Activated CD4-positive, alpha-beta memory T cell treated with anti-CD3 and anti-CD28 coated beads, Interleukin-2, amount 10 ng/mL, durations not matched to agents 7 days and 5 days (primary cell): Measurements from ENCODE around the gene MAL. TPM values are rescaled to one million over a fixed set of nuclear protein-coding genes. Genes with fewer than 3 reads are reported as not detected.

ENCODE experiments used
- CTCF ChIA-PET: fragments of 350-600 bp; sonication (Branson Sonifier 250); formaldehyde crosslinking; loops from one replicate; lab custom pipeline; 2021; ENCODE audit warnings: antibody characterized with exemption, inconsistent platforms; lab: Charles Lee
- POLR2A ChIA-PET: fragments of 350-600 bp; sonication (Branson Sonifier 250); formaldehyde crosslinking; loops from one replicate; lab custom pipeline; 2021; ENCODE audit warnings: antibody characterized with exemption; lab: Charles Lee
- DNase-seq: peaks from one replicate; pipeline ENCODE4 v3.0.0-alpha.2; 2020
- H3K27ac Mint-ChIP-seq: one replicate; pipeline ENCODE4 v1.8.0; 2021; ENCODE audit warnings: mild to moderate bottlenecking, mixed read lengths
- H3K27me3 Mint-ChIP-seq: one replicate; pipeline ENCODE4 v1.8.0; 2021; ENCODE audit warnings: mixed read lengths
- H3K36me3 Mint-ChIP-seq: one replicate; pipeline ENCODE4 v1.8.0; 2021; ENCODE audit warnings: low read depth, mixed read lengths
- H3K4me1 Mint-ChIP-seq: one replicate; pipeline ENCODE4 v1.8.0; 2021; ENCODE audit warnings: mixed read lengths
- H3K4me3 Mint-ChIP-seq: one replicate; pipeline ENCODE4 v1.8.0; 2021; ENCODE audit warnings: mild to moderate bottlenecking, mixed read lengths
- H3K9me3 Mint-ChIP-seq: one replicate; pipeline ENCODE4 v1.8.0; 2021; ENCODE audit warnings: mixed read lengths
- total RNA-seq, 2 experiments: library from RNA; stranded (reverse); gene quantifications; one replicate each; pipeline ENCODE4 v1.2.3, GENCODE V29; 2021

Gene MAL
- total RNA-seq, 2 experiments from 2014 or later = 202 to 210 TPM

- peaks cover 11% of the 10 kb centered on the region for H3K4me1 Mint-ChIP-seq
- peaks cover 1% of the 10 kb centered on the region for H3K27me3 Mint-ChIP-seq
- no peak for DNase-seq
- H3K9me3 Mint-ChIP-seq = no peaks in the 10 kb centered on the region
- CTCF ChIA-PET = interaction anchor here (0.7 to 3.0 kb wide), 4 partner anchors 10 to 103 kb away, joined by 3 to 10 read pairs (median 4); no protein-coding TSS in a partner anchor
- H3K36me3 Mint-ChIP-seq = no peaks in the 10 kb centered on the region
- H3K4me3 Mint-ChIP-seq = no peak overlapping the region
- POLR2A ChIA-PET = interaction anchor here (0.6 to 2.4 kb wide), 2 partner anchors 9 to 50 kb away, joined by 3 to 8 read pairs; no protein-coding TSS in a partner anchor
- no peak overlapping the region for H3K27ac Mint-ChIP-seq
Observed at GRCh38 chr2:95012881-95013550, 12.5 kb upstream of the MAL start.

GRCh38 chr2:95013726-95014125 is 11.8 kb upstream of the MAL start:
- ChIA-PET POLR2A (interaction anchor here (2.4 kb wide), 1 partner anchor 9 kb away, joined by 8 read pairs; no protein-coding TSS in a partner anchor), CTCF (interaction anchor here (1.3 to 3.0 kb wide), 3 partner anchors 9 to 102 kb away, joined by 3 to 10 read pairs (median 3); no protein-coding TSS in a partner anchor)
- DNase-seq = no peak
- Mint-ChIP-seq H3K4me1 (peaks cover 13% of the 10 kb centered on the region), H3K27me3 (no peaks in the 10 kb centered on the region), H3K36me3 (no peaks in the 10 kb centered on the region), H3K4me3 (no peak overlapping the region), H3K27ac (no peak overlapping the region), H3K9me3 (no peaks in the 10 kb centered on the region)

- Mint-ChIP-seq H3K27me3 (no peaks in the 10 kb centered on the region), H3K27ac (no peak overlapping the region), H3K36me3 (no peaks in the 10 kb centered on the region), H3K4me3 (no peak overlapping the region), H3K4me1 (peaks cover 17% of the 10 kb centered on the region), H3K9me3 (no peaks in the 10 kb centered on the region)
- ChIA-PET POLR2A (interaction anchor here (1.7 to 2.4 kb wide), 3 partner anchors 8 to 108 kb away, joined by 4 to 8 read pairs (median 6); partner anchors contain the start of genes MAL and MRPS5), CTCF (interaction anchor here (1.1 to 3.0 kb wide), 6 partner anchors 8 to 152 kb away, joined by 3 to 10 read pairs (median 3); no protein-coding TSS in a partner anchor)
- DNase-seq = no peak
Observed at GRCh38 chr2:95014126-95014708, 11.3 kb upstream of the MAL start.

- ChIA-PET CTCF (interaction anchor here (0.6 to 1.4 kb wide), 6 partner anchors 11 to 374 kb away, joined by 3 to 4 read pairs (median 3); partner anchors contain the start of gene MAL), POLR2A (interaction anchor here (1.0 to 1.9 kb wide), 3 partner anchors 9 to 106 kb away, joined by 3 to 6 read pairs (median 4); partner anchors contain the start of genes MAL and MRPS5)
- Mint-ChIP-seq H3K36me3 (no peaks in the 10 kb centered on the region), H3K27ac (no peak overlapping the region), H3K4me1 (peaks cover 22% of the 10 kb centered on the region), H3K9me3 (no peaks in the 10 kb centered on the region), H3K27me3 (no peaks in the 10 kb centered on the region), H3K4me3 (no peak overlapping the region)
- DNase-seq = no peak
Observed at GRCh38 chr2:95015261-95015912, 10.1 kb upstream of the MAL start.

- no peak for DNase-seq
- H3K4me1 Mint-ChIP-seq = peaks cover 22% of the 10 kb centered on the region
- H3K36me3 Mint-ChIP-seq = no peaks in the 10 kb centered on the region
- no peaks in the 10 kb centered on the region for H3K9me3 Mint-ChIP-seq
- CTCF ChIA-PET = no interaction called here
- H3K27ac Mint-ChIP-seq = no peak overlapping the region
- no peaks in the 10 kb centered on the region for H3K27me3 Mint-ChIP-seq
- POLR2A ChIA-PET = no interaction called here
- H3K4me3 Mint-ChIP-seq = no peak overlapping the region
Observed at GRCh38 chr2:95016616-95017015, 8.9 kb upstream of the MAL start.

GRCh38 chr2:95017071-95017501 is 8.4 kb upstream of the MAL start:
- peaks cover 24% of the 10 kb centered on the region for H3K4me1 Mint-ChIP-seq
- no peak overlapping the region for H3K27ac Mint-ChIP-seq
- no peaks in the 10 kb centered on the region for H3K27me3 Mint-ChIP-seq
- no peaks in the 10 kb centered on the region for H3K9me3 Mint-ChIP-seq
- H3K36me3 Mint-ChIP-seq = no peaks in the 10 kb centered on the region
- CTCF ChIA-PET = no interaction called here
- POLR2A ChIA-PET = no interaction called here
- no peak for DNase-seq
- no peak overlapping the region for H3K4me3 Mint-ChIP-seq

- Mint-ChIP-seq H3K36me3 (no peaks in the 10 kb centered on the region), H3K27me3 (no peaks in the 10 kb centered on the region), H3K4me1 (peaks cover 31% of the 10 kb centered on the region), H3K27ac (no peak overlapping the region), H3K9me3 (no peaks in the 10 kb centered on the region), H3K4me3 (no peak overlapping the region)
- DNase-seq = no peak
- ChIA-PET CTCF (no interaction called here), POLR2A (interaction anchor here (1.6 kb wide), 1 partner anchor 104 kb away, joined by 5 read pairs; the partner anchor contains the start of gene MRPS5)
Observed at GRCh38 chr2:95017836-95018235, 7.7 kb upstream of the MAL start.

GRCh38 chr2:95018301-95018700 is 7.2 kb upstream of the MAL start:
- Mint-ChIP-seq H3K4me1 (peaks cover 33% of the 10 kb centered on the region), H3K9me3 (no peaks in the 10 kb centered on the region), H3K4me3 (no peak overlapping the region), H3K27me3 (no peaks in the 10 kb centered on the region), H3K27ac (no peak overlapping the region), H3K36me3 (peaks cover 2% of the 10 kb centered on the region)
- CTCF ChIA-PET = interaction anchor here (0.9 to 8.2 kb wide), 4 partner anchors 32 to 172 kb away, joined by 3 to 226 read pairs (median 5); partner anchors contain the start of gene MRPS5
- POLR2A ChIA-PET = interaction anchor here (1.2 to 1.6 kb wide), 2 partner anchors 60 to 103 kb away, joined by 5 to 7 read pairs; partner anchors contain the start of gene MRPS5
- DNase-seq = no peak

- H3K27ac Mint-ChIP-seq = no peak overlapping the region
Observed at GRCh38 chr2:95018861-95019550, 6.5 kb upstream of the MAL start.

GRCh38 chr2:95019572-95019971 is 5.9 kb upstream of the MAL start:
- POLR2A ChIA-PET = interaction anchor here (1.2 to 1.6 kb wide), 2 partner anchors 59 to 102 kb away, joined by 5 to 7 read pairs; partner anchors contain the start of gene MRPS5
- no peak for DNase-seq
- Mint-ChIP-seq H3K27me3 (no peaks in the 10 kb centered on the region), H3K36me3 (peaks cover 5% of the 10 kb centered on the region), H3K9me3 (no peaks in the 10 kb centered on the region), H3K4me3 (no peak overlapping the region), H3K4me1 (peaks cover 43% of the 10 kb centered on the region), H3K27ac (no peak overlapping the region)
- CTCF ChIA-PET = interaction anchor here (0.7 to 8.2 kb wide), 6 partner anchors 33 to 171 kb away, joined by 3 to 226 read pairs (median 5); partner anchors contain the start of gene MRPS5

More at GRCh38 chr2:95018861-95019550, 6.5 kb upstream of the MAL start:
- ChIA-PET CTCF (interaction anchor here (0.7 to 8.2 kb wide), 6 partner anchors 33 to 172 kb away, joined by 3 to 226 read pairs (median 5); partner anchors contain the start of gene MRPS5), POLR2A (interaction anchor here (1.2 to 1.6 kb wide), 2 partner anchors 59 to 103 kb away, joined by 5 to 7 read pairs; partner anchors contain the start of gene MRPS5)
- H3K27me3 Mint-ChIP-seq = no peaks in the 10 kb centered on the region
- peaks cover 38% of the 10 kb centered on the region for H3K4me1 Mint-ChIP-seq
- no peak for DNase-seq
- H3K36me3 Mint-ChIP-seq = peaks cover 5% of the 10 kb centered on the region
- no peaks in the 10 kb centered on the region for H3K9me3 Mint-ChIP-seq
- H3K4me3 Mint-ChIP-seq = no peak overlapping the region

GRCh38 chr2:95020275-95021022 is 5.1 kb upstream of the MAL start:
- ChIA-PET CTCF (interaction anchor here (4.9 to 10.2 kb wide), 3 partner anchors 43 to 98 kb away, joined by 40 to 397 read pairs (median 226); partner anchors contain the start of gene MRPS5), POLR2A (interaction anchor here (4.0 kb wide), 1 partner anchor 34 kb away, joined by 19 read pairs; no protein-coding TSS in a partner anchor)
- H3K4me1 Mint-ChIP-seq = peaks cover 42% of the 10 kb centered on the region

More at GRCh38 chr2:95020275-95021022, 5.1 kb upstream of the MAL start:
- Mint-ChIP-seq H3K9me3 (no peaks in the 10 kb centered on the region), H3K27ac (no peak overlapping the region), H3K27me3 (no peaks in the 10 kb centered on the region), H3K36me3 (peaks cover 5% of the 10 kb centered on the region), H3K4me3 (no peak overlapping the region)
- no peak for DNase-seq
